GM12873 (cell line): ENCODE data around the gene GFRAL.

ENCODE experiments used
- CTCF ChIP-seq: IDR thresholded peaks from 2 replicates; pipeline ENCODE4 v1.5.1; 2012; ENCODE audit warnings: low read depth, mild to moderate bottlenecking, moderate library complexity, low read length, control low read depth; ENCODE audit not compliant: insufficient read depth; ENCODE audit errors: missing control alignments

The GFRAL gene

GRCh38 chr6:55299286-55299985 lies 27.8 kb upstream of the GFRAL start:
- TF ChIP-seq CTCF: no peak

- TF ChIP-seq CTCF: no peak
These were observed 22.5 kb upstream of the GFRAL start for GRCh38 chr6:55304747-55305146.

GRCh38 chr6:55319961-55320695 lies 7.1 kb upstream of the GFRAL start:
- TF ChIP-seq CTCF: no peak

- TF ChIP-seq CTCF: no peak
These were observed 6.6 kb upstream of the GFRAL start for GRCh38 chr6:55320696-55321086.

GRCh38 chr6:55377150-55377549 lies 49.9 kb downstream of the GFRAL start:
- no peak for TF ChIP-seq CTCF

- TF ChIP-seq CTCF: no peak
These were observed 52.2 kb downstream of the GFRAL start for GRCh38 chr6:55379471-55379870.

- no peak for TF ChIP-seq CTCF
These were observed 52.6 kb downstream of the GFRAL start for GRCh38 chr6:55379895-55380294.
